HG03175 (cell line): ENCODE data around the gene CDC7.
A peak's percentile ranks its signal among the peaks of the same experiment; 100 is the strongest.
"Not testable (repeated sequence)": the region's sequence is repeated elsewhere in the genome, so short reads cannot be mapped to it uniquely, and the experiment has no call there.

Source experiments
- ATAC-seq: cut with Tn5 transposase; IDR thresholded peaks from one replicate; pipeline ENCODE4 v1.9.1; 2021; ENCODE audit warnings: mild to moderate bottlenecking, moderate library complexity; ENCODE audit not compliant: unreplicated experiment

The CDC7 gene

DNA sequence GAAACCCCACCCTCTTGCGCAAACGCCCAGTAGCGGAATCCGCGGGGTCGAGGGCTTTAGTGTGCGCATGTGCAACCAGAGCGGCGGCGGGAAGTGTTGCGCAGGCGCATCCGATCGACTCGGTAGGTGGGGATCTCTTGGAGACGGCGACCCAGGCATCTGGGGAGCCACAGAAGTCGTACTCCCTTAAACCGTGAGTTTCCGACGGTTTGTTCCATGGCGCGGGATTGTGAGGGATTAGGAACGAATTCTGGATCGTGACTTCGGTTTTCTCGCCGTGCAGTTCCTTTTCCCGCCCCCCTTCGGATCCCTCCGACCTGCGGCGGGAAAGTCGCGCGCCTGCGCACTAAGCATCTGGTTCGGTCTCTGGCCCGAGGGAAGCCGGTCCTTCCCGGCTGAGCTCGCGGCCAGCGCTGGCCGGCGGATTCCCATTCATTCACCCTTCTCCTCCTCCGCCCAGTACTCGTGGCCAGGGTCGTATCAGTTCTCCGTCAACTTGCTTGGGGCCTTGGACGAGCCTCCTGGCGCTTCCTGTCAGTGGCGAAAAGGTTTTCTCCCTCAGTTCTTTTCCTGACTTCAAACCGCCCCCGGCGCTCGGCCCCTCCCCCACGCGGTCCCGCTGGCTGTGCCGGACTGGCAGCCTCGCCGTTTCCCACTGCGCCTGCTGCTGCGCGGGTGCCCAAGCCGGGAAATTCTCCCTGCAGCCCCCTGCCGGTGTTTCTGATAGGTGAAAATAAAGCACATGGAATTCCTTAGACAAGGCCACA, at the start of gene CDC7:
Gene CDC7 (plus strand): TSS at position 96 of the 767 bp plus-strand sequence. CDS start 866 bp downstream, outside the sequence.
- peak; percentile 84 for ATAC-seq

DNA sequence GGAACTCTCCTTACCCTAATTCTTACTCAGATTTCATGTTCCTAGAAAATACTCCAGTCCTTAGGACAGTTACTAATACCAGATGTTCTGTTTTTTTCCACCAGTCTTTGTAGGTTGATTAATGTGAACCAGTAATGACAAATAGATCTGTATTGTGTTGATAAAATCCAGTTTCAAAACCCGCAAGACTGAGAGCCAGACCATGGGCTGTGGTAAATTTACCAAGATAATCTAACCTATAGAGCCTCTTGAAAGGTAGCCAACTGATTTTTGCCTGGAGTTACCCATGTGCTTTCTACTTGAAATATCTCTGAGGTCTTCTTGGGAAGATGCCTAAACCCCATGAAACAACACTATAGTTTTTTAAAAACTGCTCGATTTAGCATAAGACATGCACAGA, 46.5 kb upstream of the CDC7 start:
- no peak for ATAC-seq

DNA sequence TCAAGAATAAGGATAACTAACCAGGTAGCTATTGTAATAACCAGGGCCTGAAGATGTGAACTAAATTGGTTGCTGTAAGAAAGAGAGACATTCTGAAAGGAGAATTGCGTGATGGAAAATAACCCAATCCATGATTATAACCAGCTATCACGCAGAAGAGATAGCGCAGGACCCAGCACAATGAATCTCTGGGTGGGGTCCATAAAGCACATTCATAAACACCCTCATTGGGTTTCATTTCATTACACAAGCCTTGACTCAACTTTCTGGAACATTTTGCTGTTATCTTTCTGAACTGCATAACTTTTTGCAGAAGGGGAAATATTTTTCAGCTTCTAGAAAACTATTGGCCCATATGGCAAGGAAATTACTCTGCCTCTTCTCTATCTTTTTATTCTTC, 45.3 kb upstream of the CDC7 start:
- no peak for ATAC-seq

DNA sequence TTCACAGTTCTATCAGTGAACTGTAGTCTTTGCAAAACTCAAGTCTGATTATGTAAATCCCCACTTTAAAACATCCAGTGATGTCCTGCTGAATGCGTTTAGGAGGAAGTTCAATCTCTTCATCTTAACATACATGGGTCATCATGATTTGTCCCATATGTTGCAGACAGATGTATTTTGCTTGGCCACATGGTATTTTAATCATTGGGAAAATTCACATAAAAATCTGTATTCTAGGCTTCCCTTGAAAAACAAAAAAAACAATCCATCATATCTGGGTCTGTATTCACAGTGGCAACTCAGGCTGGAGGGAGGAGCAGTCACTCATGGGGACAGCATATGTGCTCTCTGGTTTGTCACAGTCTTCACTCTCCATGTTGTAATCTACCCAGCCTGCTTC, 44.8 kb upstream of the CDC7 start:
- ATAC-seq = no peak

DNA sequence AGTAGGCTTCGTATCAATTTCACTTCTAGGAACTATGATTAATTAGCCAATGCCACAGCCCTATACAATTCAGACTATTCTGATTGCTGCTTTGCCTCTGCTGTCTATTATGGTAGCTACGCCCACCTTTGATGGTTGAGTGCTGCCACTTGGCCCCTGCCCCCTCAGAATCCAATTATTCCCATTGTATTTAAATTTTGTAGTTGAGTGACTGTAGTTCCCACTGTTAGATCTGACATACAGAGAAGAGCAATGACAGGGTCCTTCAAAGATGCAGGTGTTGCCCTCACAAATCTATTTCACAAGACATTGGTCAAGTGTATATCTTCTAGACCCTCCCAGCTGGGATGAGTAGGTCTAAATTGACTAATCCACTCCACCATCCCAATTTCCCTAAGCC, 35.3 kb upstream of the CDC7 start:
- ATAC-seq = not testable (repeated sequence)

DNA sequence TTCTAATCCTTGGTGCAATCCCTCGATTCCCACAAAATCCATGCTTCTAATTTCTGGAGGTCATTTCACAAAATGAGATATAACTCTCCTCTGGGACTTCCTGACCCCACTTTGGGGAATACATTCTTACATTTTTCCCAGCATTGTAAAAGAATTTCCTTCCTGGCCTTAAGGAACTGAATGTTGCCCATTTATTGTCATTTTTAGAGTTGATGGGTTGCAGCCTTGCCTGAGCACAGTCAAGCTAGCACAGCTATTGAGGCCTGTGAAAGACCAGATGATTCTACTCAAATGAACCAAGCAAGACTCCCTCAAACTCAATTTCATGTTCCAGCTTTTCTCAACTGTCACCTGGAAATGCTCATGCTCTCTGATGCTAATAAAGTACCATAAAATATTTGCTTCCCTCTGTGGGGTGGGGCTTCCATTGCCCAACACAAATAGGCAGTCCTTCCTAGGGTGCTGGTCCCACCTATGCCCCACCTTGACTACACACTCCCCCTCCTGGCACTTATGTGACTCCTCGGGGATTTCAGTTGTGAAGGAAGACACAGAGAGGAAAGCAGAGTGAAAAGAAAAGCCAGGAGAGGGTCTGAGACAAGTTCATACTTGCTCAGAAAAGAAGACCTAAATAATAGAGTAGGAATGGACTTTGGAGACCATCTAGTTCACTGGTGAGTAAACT, 24.0 kb upstream of the CDC7 start:
- ATAC-seq = no peak

DNA sequence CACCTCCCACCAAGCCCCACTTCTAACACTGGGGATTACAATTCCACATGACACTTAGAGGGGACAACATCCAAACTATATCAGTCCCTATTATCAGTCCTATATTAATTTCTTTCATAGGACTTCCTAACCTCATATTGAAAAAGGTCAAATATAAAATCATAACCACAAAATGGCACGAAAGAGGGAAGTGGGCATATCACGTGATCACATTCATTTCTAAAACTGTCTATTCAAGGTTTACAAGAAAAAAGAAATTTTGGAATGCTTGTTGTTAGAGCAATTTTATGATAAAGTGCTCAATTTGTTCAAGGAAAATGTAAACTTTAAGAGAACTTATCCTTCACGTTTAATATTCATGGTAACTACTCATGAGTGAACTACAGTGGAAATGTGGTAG, 13.2 kb upstream of the CDC7 start:
- ATAC-seq = no peak

DNA sequence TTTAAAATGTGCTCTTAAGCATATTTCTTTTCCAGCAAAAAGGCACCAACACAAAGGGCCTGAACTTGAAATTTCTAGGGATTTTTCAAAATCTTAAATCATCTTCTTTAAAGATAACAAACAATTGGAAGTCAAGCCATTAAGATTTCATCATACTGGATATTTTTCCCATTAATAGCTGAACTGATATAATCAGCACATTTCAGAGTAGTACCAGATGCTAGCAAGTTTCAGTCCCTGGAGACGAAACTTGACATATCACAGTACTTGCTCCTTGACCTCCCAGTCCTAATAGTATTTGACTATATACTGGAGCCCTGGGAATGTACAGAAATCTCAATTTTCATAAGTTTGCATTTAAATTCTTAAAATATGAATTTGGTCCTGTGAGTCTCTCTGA, 10.2 kb upstream of the CDC7 start:
- no peak for ATAC-seq

DNA sequence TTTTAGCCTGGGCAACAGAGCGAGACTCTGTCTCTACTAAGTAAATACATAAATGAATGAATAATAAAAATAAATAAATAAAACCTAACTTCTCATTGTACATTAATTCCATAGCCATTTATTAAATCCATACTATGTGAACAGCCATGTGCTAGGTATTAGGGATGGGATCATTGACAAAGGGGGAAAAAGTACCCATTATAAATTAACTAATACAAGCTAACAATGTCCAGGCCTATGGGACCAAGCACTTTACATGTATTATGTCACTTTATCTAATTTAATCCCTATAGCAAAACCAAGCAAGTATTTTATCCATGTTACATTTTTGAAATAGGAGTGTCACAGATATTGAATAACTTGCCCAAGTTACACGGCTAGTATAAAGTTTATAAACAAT, 2.6 kb upstream of the CDC7 start:
- ATAC-seq = no peak

DNA sequence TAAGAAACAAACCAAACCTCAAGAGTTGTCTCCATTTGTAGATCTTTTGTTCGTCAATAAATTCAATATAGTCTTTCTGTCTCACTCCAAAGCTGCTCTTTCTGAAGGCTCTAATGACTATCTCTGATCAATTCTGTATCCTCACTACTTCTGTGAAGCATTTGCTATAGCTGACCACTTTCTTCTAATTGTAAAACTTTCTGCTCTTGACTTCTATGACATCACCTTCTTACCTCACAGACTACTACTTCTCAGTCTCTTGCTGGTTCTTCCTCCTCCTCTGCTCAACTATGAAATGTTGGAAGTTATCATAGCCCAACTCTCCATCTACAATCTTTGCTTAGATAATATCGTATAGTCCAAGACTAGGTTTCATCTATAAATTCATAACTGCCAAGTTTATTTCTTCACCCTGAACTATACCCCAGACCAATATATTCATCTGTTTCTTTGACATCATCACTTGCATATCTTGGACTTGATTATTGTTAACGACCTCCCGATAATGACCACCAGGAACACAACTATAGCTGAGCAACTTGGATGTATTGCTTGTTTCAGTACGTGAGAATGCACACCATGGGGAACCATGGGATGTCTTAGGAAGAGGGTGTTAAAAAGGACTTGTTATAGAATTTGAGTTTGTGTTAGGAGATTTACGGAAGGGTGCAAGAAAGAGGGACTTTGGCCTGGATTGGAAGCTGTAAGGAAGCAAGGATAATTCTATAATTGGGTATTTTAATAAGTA, 2.0 kb upstream of the CDC7 start:
- no peak for ATAC-seq

DNA sequence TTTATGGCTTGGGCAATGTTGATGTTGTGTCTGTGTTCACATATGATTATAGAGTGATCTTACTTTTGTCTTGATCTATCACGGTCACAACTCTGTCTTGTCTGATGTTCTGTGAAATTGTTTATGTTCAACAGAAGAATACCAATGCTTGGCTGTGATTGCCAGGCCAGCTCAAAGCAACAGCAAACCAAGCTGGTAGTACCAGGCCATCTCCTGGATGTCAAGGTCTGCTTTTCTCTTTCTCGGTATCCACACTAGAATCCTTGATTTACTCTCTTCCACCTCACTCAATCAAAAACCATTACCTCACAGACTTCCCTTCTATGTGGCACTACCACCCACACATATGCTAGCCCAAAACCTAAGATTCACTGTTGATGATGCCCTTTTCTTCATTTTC, 1.3 kb upstream of the CDC7 start:
- no peak for ATAC-seq

DNA sequence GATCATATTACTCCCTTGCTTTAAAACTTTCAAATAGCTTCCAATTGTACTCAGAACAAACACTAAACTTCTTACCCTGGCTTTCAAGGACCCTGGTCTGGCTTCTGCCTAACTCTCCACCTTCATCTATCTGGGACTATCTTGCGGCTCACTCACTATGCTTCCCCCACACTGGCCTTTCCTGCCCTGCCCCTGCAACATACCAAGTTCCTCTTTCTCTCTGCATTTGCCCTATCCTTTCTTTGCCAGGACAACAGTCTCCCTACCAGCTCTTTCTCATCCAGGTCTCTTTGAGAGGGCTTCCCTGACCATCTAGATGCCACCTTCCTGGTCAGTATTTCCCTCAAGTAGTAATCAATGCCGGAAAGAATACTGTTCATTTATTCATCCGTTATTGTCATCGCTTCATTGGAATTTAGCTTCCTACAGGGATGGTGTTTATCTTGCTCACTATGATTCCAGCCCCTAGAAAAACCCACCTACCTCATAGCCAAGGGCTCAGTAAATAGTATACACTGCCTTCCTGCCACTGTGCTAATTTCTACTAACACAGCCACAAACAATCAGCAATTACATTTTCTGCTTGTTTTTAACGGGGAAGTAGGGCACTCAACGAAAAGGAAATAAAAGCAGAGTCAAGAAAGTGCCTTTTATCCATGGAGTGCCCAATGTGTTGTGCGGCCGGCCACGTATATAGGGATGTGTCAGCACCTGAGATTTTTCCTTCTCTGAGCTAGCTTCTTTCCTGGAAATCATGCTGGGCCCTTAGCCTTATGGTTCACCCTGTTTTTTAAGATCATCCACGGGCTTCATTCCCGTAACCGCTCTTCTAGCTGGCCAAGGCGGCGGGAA, 521 bp upstream of the CDC7 start:
- peak; percentile 16 for ATAC-seq

DNA sequence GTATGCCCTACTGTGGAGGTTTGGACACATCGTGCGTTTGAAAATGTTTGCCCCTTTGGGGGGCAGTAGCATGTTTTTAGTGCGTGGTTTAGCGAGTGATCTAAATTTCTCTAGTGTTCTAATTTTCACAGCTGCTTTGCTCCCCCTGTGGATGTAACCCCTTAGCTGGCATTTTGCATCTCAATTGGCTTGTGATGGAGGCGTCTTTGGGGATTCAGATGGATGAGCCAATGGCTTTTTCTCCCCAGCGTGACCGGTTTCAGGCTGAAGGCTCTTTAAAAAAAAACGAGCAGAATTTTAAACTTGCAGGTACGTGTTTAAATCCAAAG, 836 bp downstream of the CDC7 start:
- peak; percentile 27 for ATAC-seq

DNA sequence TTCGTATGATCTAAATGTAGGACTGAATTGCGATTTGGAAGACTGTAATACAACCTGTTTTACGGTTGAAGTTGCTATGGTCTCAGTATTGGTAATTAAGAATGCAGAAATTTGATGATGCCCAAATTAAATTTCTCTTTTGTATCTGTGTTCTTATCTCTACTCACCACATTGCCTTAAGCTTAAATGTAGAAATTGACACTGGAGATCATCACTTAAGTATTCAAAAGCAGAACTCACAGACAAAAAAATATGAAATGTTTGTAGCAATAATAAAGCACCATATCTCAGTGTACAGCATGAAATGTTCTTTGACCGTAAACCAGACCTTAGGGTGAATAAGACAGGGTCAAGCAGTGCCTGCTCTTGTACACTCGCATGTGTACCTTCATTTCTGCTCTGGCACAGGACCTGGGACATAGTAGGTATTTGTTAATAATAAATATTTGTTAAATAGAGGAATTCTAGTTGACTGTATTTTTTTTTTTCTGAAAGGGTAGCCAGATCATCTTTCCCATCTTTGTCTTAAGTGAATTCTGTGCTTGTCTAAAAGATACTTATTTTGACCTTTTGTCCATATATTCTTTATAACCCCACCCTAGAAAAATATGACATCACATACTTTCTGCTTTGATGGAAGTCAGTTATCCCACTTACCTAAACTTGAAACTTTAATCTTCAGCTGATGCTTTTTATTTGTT, 1.5 kb downstream of the CDC7 start:
- no peak for ATAC-seq

DNA sequence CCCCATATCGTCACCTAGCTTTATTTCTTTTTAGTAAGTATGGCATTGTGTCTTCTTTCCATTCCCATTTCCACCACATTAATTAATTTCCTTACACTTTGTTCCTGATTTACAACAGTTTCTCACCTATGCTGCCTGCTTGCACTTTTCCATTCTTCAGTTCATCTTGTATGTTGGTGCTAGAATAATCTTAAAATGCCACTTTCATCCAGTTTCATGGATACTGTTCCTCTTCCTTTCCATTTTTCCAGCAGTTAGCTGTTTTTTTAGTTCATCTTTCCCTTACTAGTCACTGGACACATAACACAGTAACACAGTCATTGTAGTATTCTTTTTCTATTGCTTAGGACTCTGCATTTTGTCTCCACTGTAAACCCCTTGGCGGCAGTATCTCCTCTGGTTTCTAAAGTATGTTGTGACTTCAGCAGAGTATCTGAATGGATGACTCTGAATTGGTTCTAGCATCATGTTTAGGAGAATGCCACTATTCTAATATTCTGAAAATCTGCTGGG, 2.1 kb downstream of the CDC7 start:
- no peak for ATAC-seq

DNA sequence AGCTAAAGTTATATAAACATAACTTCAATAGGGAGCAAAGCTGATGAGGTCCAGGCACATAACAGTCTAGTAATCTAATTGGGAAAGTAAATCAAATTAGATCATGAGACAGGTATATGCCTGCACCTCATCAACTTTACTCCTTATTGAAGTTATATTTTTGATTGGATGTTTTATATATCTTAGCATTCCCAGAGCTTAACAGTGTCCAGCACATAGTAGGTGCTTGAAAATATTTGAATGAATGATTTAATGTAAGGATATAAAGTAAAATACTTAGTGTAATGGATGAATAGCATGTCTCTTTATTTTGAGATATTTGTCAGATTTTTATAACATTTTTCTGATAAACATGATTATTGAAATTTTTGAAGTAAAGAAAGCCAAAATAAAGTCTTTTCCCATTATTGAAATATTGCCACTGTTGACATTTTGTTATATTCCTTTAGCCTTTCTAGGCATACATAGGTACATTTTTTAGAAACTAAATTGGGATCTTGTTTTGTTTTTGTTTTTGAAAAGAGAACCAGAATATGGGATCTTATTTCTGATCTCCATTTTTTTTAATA, 2.8 kb downstream of the CDC7 start:
- ATAC-seq = no peak

DNA sequence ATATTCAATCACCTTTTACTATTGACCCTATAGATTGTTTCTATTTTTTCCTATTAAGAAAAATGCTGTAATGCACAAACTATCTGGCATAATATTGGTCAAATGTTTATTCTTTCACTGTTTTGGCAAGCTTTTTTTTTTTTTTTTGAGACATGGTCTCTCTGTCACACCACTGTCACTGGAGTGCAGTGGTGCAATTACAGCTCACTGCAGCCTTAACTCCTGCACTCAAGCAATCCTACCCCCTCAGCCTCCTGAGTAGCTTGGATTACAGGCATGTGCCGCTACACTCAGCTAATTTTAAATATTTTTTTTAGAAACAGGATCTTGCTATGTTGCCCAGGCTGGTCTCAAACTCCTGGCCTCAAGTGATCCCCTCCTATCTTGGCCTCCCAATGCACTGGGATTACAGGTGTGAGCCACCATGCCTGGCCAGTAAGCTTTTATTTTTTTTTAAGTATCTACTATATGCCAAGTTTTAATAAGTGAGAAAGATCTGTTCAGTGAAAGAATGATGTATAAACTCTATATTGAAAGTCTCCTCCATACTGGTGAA, 3.4 kb downstream of the CDC7 start:
- no peak for ATAC-seq

DNA sequence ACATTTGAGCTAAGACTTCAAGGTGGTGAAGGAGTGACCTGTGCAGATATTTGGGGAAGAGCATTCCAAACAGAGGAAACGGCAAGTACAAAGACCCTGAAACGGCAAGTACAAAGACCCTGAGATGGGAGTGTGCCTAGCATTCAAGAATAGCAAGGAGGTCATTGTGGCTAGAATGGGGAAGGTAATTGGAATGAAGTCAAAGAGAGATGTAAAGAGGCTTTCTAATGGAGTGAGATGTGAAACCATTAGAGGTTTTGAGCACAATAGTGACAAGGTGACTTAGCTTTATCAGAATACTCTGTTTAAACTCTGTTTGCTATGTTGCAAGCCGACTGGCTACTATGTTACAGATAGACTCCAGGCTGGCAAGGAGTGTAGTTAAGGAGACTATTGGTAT, 4.4 kb downstream of the CDC7 start:
- no peak for ATAC-seq

DNA sequence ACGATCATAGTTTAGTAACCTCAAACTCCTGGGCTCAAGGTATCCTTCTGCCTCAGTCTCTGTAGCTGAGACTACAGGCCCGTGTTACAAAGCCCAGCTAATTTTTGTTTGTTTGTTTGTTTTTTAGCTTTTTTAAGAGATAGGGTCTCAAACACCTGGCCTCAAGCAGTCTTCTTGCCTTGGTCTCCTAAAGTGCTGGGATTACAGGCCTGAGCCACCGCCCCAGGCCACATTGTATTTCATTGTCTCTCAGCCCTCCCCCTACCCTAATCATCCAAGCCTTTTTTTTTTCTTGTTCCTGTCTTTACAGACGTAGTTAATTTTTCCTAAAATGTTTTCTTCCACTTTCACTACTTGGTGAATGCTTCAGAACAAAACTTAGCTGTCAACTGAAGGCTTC, 5.4 kb downstream of the CDC7 start:
- ATAC-seq = no peak

DNA sequence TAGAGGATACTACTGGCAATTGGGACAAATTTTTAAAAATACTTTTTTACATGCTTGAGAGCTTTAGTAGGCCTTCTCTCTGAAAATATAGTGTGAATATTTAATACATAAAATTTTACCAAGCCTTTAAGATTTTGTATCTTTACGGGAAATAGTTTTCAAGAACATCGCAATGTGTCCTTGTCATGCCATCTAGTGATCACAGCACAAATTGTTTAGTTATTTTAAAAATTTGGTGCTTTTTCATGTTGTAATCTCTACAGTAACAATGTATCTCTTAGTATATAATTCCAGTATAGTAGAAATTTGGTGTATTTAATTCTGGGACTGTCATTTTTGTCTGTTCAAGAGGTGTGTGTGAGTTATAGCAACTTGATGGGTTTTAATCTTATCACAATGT, 6.7 kb downstream of the CDC7 start:
- no peak for ATAC-seq
